ENCODE data around the gene WWP2.
"Not testable (repeated sequence)": the region's sequence is repeated elsewhere in the genome, so short reads cannot be mapped to it uniquely, and the experiment has no call there.

WWP2 gene

GRCh38 chr16:69967688-69968087 is 205.6 kb downstream of the WWP2 start:
- H3K79me2 ChIP-seq (ENCODE audit: control insufficient read depth, insufficient read depth, low read length); H3K4me1 ChIP-seq (ENCODE audit: control insufficient read depth, low read depth, low read length); H2AK5ac ChIP-seq (ENCODE audit: low read length); H3K4me2 ChIP-seq (ENCODE audit: low read length); H2BK5ac ChIP-seq (ENCODE audit: low read length); H3K18ac ChIP-seq (ENCODE audit: low read length); H3K4me3 ChIP-seq (ENCODE audit: low read length); H3K27me3 ChIP-seq (ENCODE audit: insufficient read depth, low read length, poor library complexity); H4K5ac ChIP-seq (ENCODE audit: low read length); H3K36me3 ChIP-seq (ENCODE audit: control insufficient read depth, insufficient read depth, low read length); H3K23ac ChIP-seq (ENCODE audit: low read length); H3K9ac ChIP-seq (ENCODE audit: low read length); H3K4ac ChIP-seq (ENCODE audit: low read depth, low read length); H2BK15ac ChIP-seq (replicated peaks; ENCODE audit: low read depth); H3K56ac ChIP-seq (ENCODE audit: low read length); H3K79me1 ChIP-seq (ENCODE audit: low read length); H4K8ac ChIP-seq (ENCODE audit: low read depth, low read length); H3K27ac ChIP-seq (ENCODE audit: low read depth, low read length); H2BK120ac ChIP-seq (ENCODE audit: low read depth, low read length); DNase-seq: not testable (repeated sequence)
- WGBS (ENCODE audit: extremely low coverage, insufficient coverage, low lambda C conversion rate), result no CpG with 5 or more reads among the region's 5 CpGs

DNA sequence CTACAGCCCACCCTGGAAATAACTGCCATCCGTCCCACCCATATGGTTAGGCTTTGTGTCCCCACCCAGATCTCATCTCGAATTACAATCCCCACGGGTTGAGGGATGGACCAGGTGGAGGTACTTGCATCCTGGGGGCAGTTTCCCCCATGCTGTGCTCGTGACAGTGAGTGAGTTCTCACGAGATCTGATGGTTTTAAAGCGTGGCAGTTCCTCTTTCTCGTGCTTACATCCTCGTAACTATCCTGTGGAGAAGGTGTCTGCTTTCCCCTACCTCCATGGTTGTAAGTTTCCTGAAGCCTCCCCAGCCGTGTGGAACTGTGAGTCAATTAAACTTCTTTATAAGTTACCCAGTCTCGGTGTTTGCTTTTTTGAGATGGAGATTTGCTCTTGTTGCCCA is 206.0 kb downstream of the WWP2 start:
- H4K5ac ChIP-seq (ENCODE audit: low read length); H3K9ac ChIP-seq (ENCODE audit: low read length); H3K4ac ChIP-seq (ENCODE audit: low read depth, low read length); H3K23ac ChIP-seq (ENCODE audit: low read length); H3K27ac ChIP-seq (ENCODE audit: low read depth, low read length); H3K4me1 ChIP-seq (ENCODE audit: control insufficient read depth, low read depth, low read length); H2BK5ac ChIP-seq (ENCODE audit: low read length); H3K56ac ChIP-seq (ENCODE audit: low read length); H3K18ac ChIP-seq (ENCODE audit: low read length); H2BK120ac ChIP-seq (ENCODE audit: low read depth, low read length); H2AK5ac ChIP-seq (ENCODE audit: low read length); H3K4me3 ChIP-seq (ENCODE audit: low read length); H3K79me1 ChIP-seq (ENCODE audit: low read length); H3K36me3 ChIP-seq (ENCODE audit: control insufficient read depth, insufficient read depth, low read length); H4K8ac ChIP-seq (ENCODE audit: low read depth, low read length); H2BK15ac ChIP-seq (replicated peaks; ENCODE audit: low read depth); H3K27me3 ChIP-seq (ENCODE audit: insufficient read depth, low read length, poor library complexity); DNase-seq; H3K79me2 ChIP-seq (ENCODE audit: control insufficient read depth, insufficient read depth, low read length); H3K4me2 ChIP-seq (ENCODE audit: low read length): not testable (repeated sequence)
- WGBS (ENCODE audit: extremely low coverage, insufficient coverage, low lambda C conversion rate), result no CpG with 5 or more reads among the region's 10 CpGs

- not testable (repeated sequence) for H3K36me3 ChIP-seq (ENCODE audit: control insufficient read depth, insufficient read depth, low read length); H3K79me1 ChIP-seq (ENCODE audit: low read length); H3K4me3 ChIP-seq (ENCODE audit: low read length); H2BK15ac ChIP-seq (replicated peaks; ENCODE audit: low read depth); H3K79me2 ChIP-seq (ENCODE audit: control insufficient read depth, insufficient read depth, low read length); H4K5ac ChIP-seq (ENCODE audit: low read length); H2BK120ac ChIP-seq (ENCODE audit: low read depth, low read length); H3K4me1 ChIP-seq (ENCODE audit: control insufficient read depth, low read depth, low read length); H3K4me2 ChIP-seq (ENCODE audit: low read length); H2AK5ac ChIP-seq (ENCODE audit: low read length); H3K9ac ChIP-seq (ENCODE audit: low read length); H3K4ac ChIP-seq (ENCODE audit: low read depth, low read length); H3K56ac ChIP-seq (ENCODE audit: low read length); DNase-seq; H3K23ac ChIP-seq (ENCODE audit: low read length); H4K8ac ChIP-seq (ENCODE audit: low read depth, low read length); H2BK5ac ChIP-seq (ENCODE audit: low read length); H3K27ac ChIP-seq (ENCODE audit: low read depth, low read length); H3K27me3 ChIP-seq (ENCODE audit: insufficient read depth, low read length, poor library complexity); H3K18ac ChIP-seq (ENCODE audit: low read length)
- WGBS (ENCODE audit: extremely low coverage, insufficient coverage, low lambda C conversion rate), result no CpG with 5 or more reads among the region's 4 CpGs
Measured at GRCh38 chr16:69969657-69970056, 207.5 kb downstream of the WWP2 start.

DNA sequence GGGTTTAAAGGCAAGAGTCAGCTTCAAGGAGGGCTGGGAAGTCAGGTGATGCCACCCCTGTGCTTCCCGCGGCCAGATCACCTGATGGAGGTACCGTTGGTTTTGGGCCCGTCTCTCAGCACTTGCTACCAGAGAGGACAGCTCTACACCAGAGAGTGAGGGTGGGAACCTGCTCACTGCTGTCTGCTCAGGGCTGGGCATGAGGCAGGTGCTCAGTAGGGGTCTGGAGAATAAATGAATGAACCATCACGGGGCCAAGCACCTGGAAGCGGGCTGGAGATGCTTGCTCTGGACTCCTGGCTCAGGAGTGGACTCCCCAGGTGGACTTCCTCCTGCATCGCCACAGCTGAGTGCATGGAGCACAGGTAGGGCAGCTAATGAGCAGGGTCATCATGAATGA is 210.0 kb downstream of the WWP2 start:
- not testable (repeated sequence) for H3K27me3 ChIP-seq (ENCODE audit: insufficient read depth, low read length, poor library complexity); H3K18ac ChIP-seq (ENCODE audit: low read length); H3K79me1 ChIP-seq (ENCODE audit: low read length); H3K9ac ChIP-seq (ENCODE audit: low read length); H3K56ac ChIP-seq (ENCODE audit: low read length); H3K4me2 ChIP-seq (ENCODE audit: low read length); H2AK5ac ChIP-seq (ENCODE audit: low read length); H3K4me1 ChIP-seq (ENCODE audit: control insufficient read depth, low read depth, low read length); H2BK5ac ChIP-seq (ENCODE audit: low read length); H3K4ac ChIP-seq (ENCODE audit: low read depth, low read length); H2BK15ac ChIP-seq (replicated peaks; ENCODE audit: low read depth); H3K36me3 ChIP-seq (ENCODE audit: control insufficient read depth, insufficient read depth, low read length); H3K23ac ChIP-seq (ENCODE audit: low read length); H3K79me2 ChIP-seq (ENCODE audit: control insufficient read depth, insufficient read depth, low read length); H3K27ac ChIP-seq (ENCODE audit: low read depth, low read length); H3K4me3 ChIP-seq (ENCODE audit: low read length); H2BK120ac ChIP-seq (ENCODE audit: low read depth, low read length); DNase-seq; H4K5ac ChIP-seq (ENCODE audit: low read length); H4K8ac ChIP-seq (ENCODE audit: low read depth, low read length)
- no CpG with 5 or more reads among the region's 7 CpGs for WGBS (ENCODE audit: extremely low coverage, insufficient coverage, low lambda C conversion rate)

DNA sequence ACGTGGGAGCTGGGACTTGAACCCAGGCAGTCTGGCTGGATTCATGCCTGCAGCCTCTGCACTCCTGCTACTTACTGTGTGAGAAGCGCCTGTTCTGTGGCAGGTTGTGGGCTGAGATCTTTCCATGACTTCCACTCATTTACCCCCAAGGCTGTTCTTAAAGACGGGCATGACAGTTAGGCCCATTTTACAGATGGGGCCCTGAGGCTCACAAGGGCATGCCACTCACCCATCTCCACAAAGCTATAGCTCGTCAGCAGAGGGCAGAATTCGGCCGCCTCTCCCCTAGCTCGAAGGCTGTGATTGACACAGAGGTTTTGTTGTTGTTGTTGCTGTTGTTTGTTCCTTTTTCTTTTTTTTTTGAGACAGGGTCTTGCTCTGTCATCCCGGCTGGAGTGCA is 210.8 kb downstream of the WWP2 start:
- H3K79me1 ChIP-seq (ENCODE audit: low read length); H3K4me3 ChIP-seq (ENCODE audit: low read length); H4K8ac ChIP-seq (ENCODE audit: low read depth, low read length); H2BK5ac ChIP-seq (ENCODE audit: low read length); H3K4ac ChIP-seq (ENCODE audit: low read depth, low read length); DNase-seq; H3K9ac ChIP-seq (ENCODE audit: low read length); H3K36me3 ChIP-seq (ENCODE audit: control insufficient read depth, insufficient read depth, low read length); H2AK5ac ChIP-seq (ENCODE audit: low read length); H4K5ac ChIP-seq (ENCODE audit: low read length); H2BK15ac ChIP-seq (replicated peaks; ENCODE audit: low read depth); H3K27ac ChIP-seq (ENCODE audit: low read depth, low read length); H3K56ac ChIP-seq (ENCODE audit: low read length); H3K4me1 ChIP-seq (ENCODE audit: control insufficient read depth, low read depth, low read length); H3K27me3 ChIP-seq (ENCODE audit: insufficient read depth, low read length, poor library complexity); H3K79me2 ChIP-seq (ENCODE audit: control insufficient read depth, insufficient read depth, low read length); H3K18ac ChIP-seq (ENCODE audit: low read length); H3K23ac ChIP-seq (ENCODE audit: low read length); H3K4me2 ChIP-seq (ENCODE audit: low read length); H2BK120ac ChIP-seq (ENCODE audit: low read depth, low read length): not testable (repeated sequence)
- no CpG with 5 or more reads among the region's 8 CpGs for WGBS (ENCODE audit: extremely low coverage, insufficient coverage, low lambda C conversion rate)

DNA sequence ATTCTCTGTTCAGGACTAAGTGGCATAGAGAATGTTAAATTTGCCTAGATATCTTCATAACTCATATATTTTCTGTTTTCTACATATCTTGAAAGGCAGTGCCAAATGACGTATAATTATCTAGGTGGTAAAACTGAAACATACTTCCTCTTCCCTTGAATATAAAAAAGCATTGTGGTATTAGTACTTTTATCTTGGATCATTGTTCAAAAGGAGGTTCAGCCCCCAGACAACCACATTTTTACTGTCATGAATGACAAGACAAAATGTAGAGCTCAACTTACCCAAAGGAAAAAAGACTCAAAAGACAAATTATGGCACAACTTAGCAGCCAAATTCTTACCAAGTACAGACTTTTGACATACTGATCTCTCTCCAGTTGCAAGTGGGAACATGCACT is 223.1 kb downstream of the WWP2 start:
- not testable (repeated sequence) for H3K36me3 ChIP-seq (ENCODE audit: control insufficient read depth, insufficient read depth, low read length); H2BK5ac ChIP-seq (ENCODE audit: low read length); H2AK5ac ChIP-seq (ENCODE audit: low read length); H4K8ac ChIP-seq (ENCODE audit: low read depth, low read length); H3K79me2 ChIP-seq (ENCODE audit: control insufficient read depth, insufficient read depth, low read length); H3K79me1 ChIP-seq (ENCODE audit: low read length); H2BK120ac ChIP-seq (ENCODE audit: low read depth, low read length); DNase-seq; H4K5ac ChIP-seq (ENCODE audit: low read length); H3K4me2 ChIP-seq (ENCODE audit: low read length); H3K56ac ChIP-seq (ENCODE audit: low read length); H3K9ac ChIP-seq (ENCODE audit: low read length); H3K4me3 ChIP-seq (ENCODE audit: low read length); H3K4me1 ChIP-seq (ENCODE audit: control insufficient read depth, low read depth, low read length); H3K23ac ChIP-seq (ENCODE audit: low read length); H3K27me3 ChIP-seq (ENCODE audit: insufficient read depth, low read length, poor library complexity); H3K4ac ChIP-seq (ENCODE audit: low read depth, low read length); H2BK15ac ChIP-seq (replicated peaks; ENCODE audit: low read depth); H3K27ac ChIP-seq (ENCODE audit: low read depth, low read length); H3K18ac ChIP-seq (ENCODE audit: low read length)
- WGBS (ENCODE audit: extremely low coverage, insufficient coverage, low lambda C conversion rate), result no CpG with 5 or more reads among the region's 1 CpG
